Measurements from ENCODE around the gene CST5.
"Not testable (repeated sequence)": the region's sequence is repeated elsewhere in the genome, so short reads cannot be mapped to it uniquely, and the experiment has no call there.

CST5 gene

GRCh38 chr20:23889775-23890187 lies 10.2 kb upstream of the CST5 start:
- DNase-seq (ENCODE audit: low read depth): peak; percentile 32

- no peak for DNase-seq (ENCODE audit: low read depth)
These were observed 8.3 kb upstream of the CST5 start for GRCh38 chr20:23887856-23888255.

- no peak for DNase-seq (ENCODE audit: low read depth)
These were observed 5.2 kb upstream of the CST5 start for GRCh38 chr20:23884771-23885162.

GRCh38 chr20:23884136-23884770 lies 4.7 kb upstream of the CST5 start:
- no peak for DNase-seq (ENCODE audit: low read depth)

GRCh38 chr20:23881371-23881770 lies 1.8 kb upstream of the CST5 start:
- DNase-seq (ENCODE audit: low read depth): no peak

GRCh38 chr20:23880417-23880816 lies 869 bp upstream of the CST5 start:
- DNase-seq (ENCODE audit: low read depth): no peak

- DNase-seq (ENCODE audit: low read depth): no peak
These were observed 345 bp upstream of the CST5 start for GRCh38 chr20:23879811-23880374.

GRCh38 chr20:23878787-23879186 lies 761 bp downstream of the CST5 start:
- DNase-seq (ENCODE audit: low read depth): no peak

- not testable (repeated sequence) for DNase-seq (ENCODE audit: low read depth)
These were observed 1.5 kb downstream of the CST5 start for GRCh38 chr20:23878016-23878542.

GRCh38 chr20:23877524-23877923 lies 2.0 kb downstream of the CST5 start:
- DNase-seq (ENCODE audit: low read depth): no peak

GRCh38 chr20:23875606-23876237 lies 3.8 kb downstream of the CST5 start:
- DNase-seq (ENCODE audit: low read depth): no peak

GRCh38 chr20:23874747-23875146 lies 4.8 kb downstream of the CST5 start:
- no peak for DNase-seq (ENCODE audit: low read depth)

- no peak for DNase-seq (ENCODE audit: low read depth)
These were observed 6.1 kb downstream of the CST5 start for GRCh38 chr20:23873370-23874015.

- DNase-seq (ENCODE audit: low read depth): no peak
These were observed 7.5 kb downstream of the CST5 start for GRCh38 chr20:23872065-23872464.

- DNase-seq (ENCODE audit: low read depth): no peak
These were observed 9.1 kb downstream of the CST5 start for GRCh38 chr20:23870461-23870860.

- no peak for DNase-seq (ENCODE audit: low read depth)
These were observed 10.0 kb downstream of the CST5 start for GRCh38 chr20:23869520-23869919.

- DNase-seq (ENCODE audit: low read depth): no peak
These were observed 11.2 kb downstream of the CST5 start for GRCh38 chr20:23868321-23868720.

- no peak for DNase-seq (ENCODE audit: low read depth)
These were observed 12.3 kb downstream of the CST5 start for GRCh38 chr20:23867152-23867776.

GRCh38 chr20:23860771-23861170 lies 18.8 kb downstream of the CST5 start:
- DNase-seq (ENCODE audit: low read depth): not testable (repeated sequence)

GRCh38 chr20:23857962-23858595 lies 21.5 kb downstream of the CST5 start:
- DNase-seq (ENCODE audit: low read depth): no peak

- no peak for DNase-seq (ENCODE audit: low read depth)
These were observed 22.8 kb downstream of the CST5 start for GRCh38 chr20:23856736-23857135.

- no peak for DNase-seq (ENCODE audit: low read depth)
These were observed 23.3 kb downstream of the CST5 start for GRCh38 chr20:23856226-23856625.

Measured in stimulated activated CD8-positive, alpha-beta memory T cell treated with anti-CD3 and anti-CD28 coated beads, Interleukin-7, amount 100 ng/mL, for 24 hours (primary cell).